Endodermal cell (in vitro differentiated cells): ENCODE data around the gene GET3. TPM values are rescaled to one million over a fixed set of nuclear protein-coding genes. Genes with fewer than 3 reads are reported as not detected.
A peak's percentile ranks its signal among the peaks of the same experiment; 100 is the strongest.

Experiments used
- DNase-seq: peaks from one replicate; pipeline ENCODE4 v3.0.0-alpha.2; 2017
- H3K27ac ChIP-seq: 2 replicates; pipeline ENCODE4 v1.5.1; 2013; ENCODE audit warnings: mild to moderate bottlenecking, low read depth, low read length, moderate library complexity
- H3K27me3 ChIP-seq: 2 replicates; pipeline ENCODE4 v1.6.1; 2013; ENCODE audit warnings: mild to moderate bottlenecking, low read length, moderate library complexity; ENCODE audit not compliant: insufficient read depth, control insufficient read depth, poor library complexity, severe bottlenecking
- H3K36me3 ChIP-seq: 2 replicates; pipeline ENCODE4 v1.7.0; 2013; ENCODE audit warnings: mild to moderate bottlenecking, low read length, moderate library complexity; ENCODE audit not compliant: control insufficient read depth, insufficient read depth
- H3K4me1 ChIP-seq: one replicate; pipeline ENCODE4 v1.7.0; 2013; ENCODE audit warnings: low read length; ENCODE audit not compliant: control insufficient read depth, insufficient read depth
- H3K4me3 ChIP-seq: 2 replicates; pipeline ENCODE4 v1.5.1; 2013; ENCODE audit warnings: mild to moderate bottlenecking, low read length, moderate library complexity
- H3K9ac ChIP-seq: 2 replicates; pipeline ENCODE4 v1.6.1; 2013; ENCODE audit warnings: mild to moderate bottlenecking, low read length, moderate library complexity; ENCODE audit not compliant: poor library complexity, severe bottlenecking; ENCODE audit errors: extremely low read depth
- H3K9me3 ChIP-seq: 2 replicates; pipeline ENCODE4 v1.6.1; 2013; ENCODE audit warnings: mild to moderate bottlenecking, low read length, moderate library complexity; ENCODE audit not compliant: control insufficient read depth
- H3K27ac Mint-ChIP-seq: 2 replicates; pipeline ENCODE4 v1.8.0; 2020; ENCODE audit warnings: mixed read lengths
- H3K27me3 Mint-ChIP-seq: 2 replicates; pipeline ENCODE4 v1.8.0; 2021; ENCODE audit warnings: mild to moderate bottlenecking, mixed read lengths; ENCODE audit not compliant: insufficient read depth
- H3K36me3 Mint-ChIP-seq: 2 replicates; pipeline ENCODE4 v1.8.0; 2020; ENCODE audit warnings: low read depth, mixed read lengths
- H3K4me1 Mint-ChIP-seq: 2 replicates; pipeline ENCODE4 v1.8.0; 2020; ENCODE audit warnings: mixed read lengths
- H3K4me3 Mint-ChIP-seq: 2 replicates; pipeline ENCODE4 v1.8.0; 2020; ENCODE audit warnings: mild to moderate bottlenecking, moderate library complexity, mixed read lengths
- H3K9me3 Mint-ChIP-seq: 2 replicates; pipeline ENCODE4 v1.8.0; 2020; ENCODE audit warnings: mild to moderate bottlenecking, mixed read lengths
- WGBS, 2 experiments: methylation state at CpG; one replicate each; pipeline versions ENCODE4 v1.1.5 to v1.1.7; 2013; ENCODE audit warnings: missing lambda C conversion rate in 2 of 2, mixed read lengths in 1 of 2; ENCODE audit not compliant: insufficient coverage in 1 of 2, insufficient read length in 1 of 2; 5-methylcytosine and 5-hydroxymethylcytosine counted together
- total RNA-seq, 2 donors: library from RNA; stranded (reverse); fragmentation: NEBNext Ultra II Directional in 1 of 2; extraction: Animal tissue kit (Norgen Biotek cat#: 25700) in 1 of 2; gene quantifications; 2 replicates in 1 of 2; 3 replicates in 1 of 2; pipeline ENCODE4 v1.2.1, GENCODE V29; 2021
- TF ChIP-seq, protein P1 (sequence below): fragments of 200-600 bp; sonication (generic); conservative IDR thresholded peaks from 2 replicates; pipeline ENCODE4 v1.5.0; 2021; ENCODE audit warnings: antibody characterized with exemption, mild to moderate bottlenecking

Gene GET3
- total RNA-seq, 2 donors from 2014 or later: 97.8 to 102 TPM

DNA sequence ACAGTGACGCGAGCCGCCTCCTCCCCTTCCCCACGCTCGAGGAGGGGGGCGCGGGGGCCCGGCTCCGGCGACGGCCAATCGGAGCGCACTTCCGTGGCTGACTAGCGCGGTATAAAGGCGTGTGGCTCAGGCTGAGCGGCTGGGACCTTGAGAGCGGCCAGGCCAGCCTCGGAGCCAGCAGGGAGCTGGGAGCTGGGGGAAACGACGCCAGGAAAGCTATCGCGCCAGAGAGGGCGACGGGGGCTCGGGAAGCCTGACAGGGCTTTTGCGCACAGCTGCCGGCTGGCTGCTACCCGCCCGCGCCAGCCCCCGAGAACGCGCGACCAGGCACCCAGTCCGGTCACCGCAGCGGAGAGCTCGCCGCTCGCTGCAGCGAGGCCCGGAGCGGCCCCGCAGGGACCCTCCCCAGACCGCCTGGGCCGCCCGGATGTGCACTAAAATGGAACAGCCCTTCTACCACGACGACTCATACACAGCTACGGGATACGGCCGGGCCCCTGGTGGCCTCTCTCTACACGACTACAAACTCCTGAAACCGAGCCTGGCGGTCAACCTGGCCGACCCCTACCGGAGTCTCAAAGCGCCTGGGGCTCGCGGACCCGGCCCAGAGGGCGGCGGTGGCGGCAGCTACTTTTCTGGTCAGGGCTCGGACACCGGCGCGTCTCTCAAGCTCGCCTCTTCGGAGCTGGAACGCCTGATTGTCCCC, 54.2 kb downstream of the GET3 start, which contains the start of gene JUNB:
JUNB (plus strand) TSS at position 142 of the 706 bp plus-strand sequence; CDS start at position 428, 286 bp downstream.
- peaks cover 11% of the 10 kb centered on the region for H3K4me1 ChIP-seq
- DNase-seq: peak; percentile 94
- Mint-ChIP-seq H3K36me3 (no peaks in the 10 kb centered on the region), H3K27ac (peak within 1 kb of the TSS; percentile 89), H3K4me1 (peaks cover 33% of the 10 kb centered on the region), H3K27me3 (peaks cover 9% of the 10 kb centered on the region), H3K9me3 (no peaks in the 10 kb centered on the region), H3K4me3 (peak within 1 kb of the TSS; percentile 74)
- 0 to 1% methylated on average over 18 to 73 of the region's 73 CpGs for WGBS, 2 experiments
- no peaks in the 10 kb centered on the region for H3K9me3 ChIP-seq
- H3K27ac ChIP-seq: peak within 1 kb of the TSS; percentile 70
- H3K9ac ChIP-seq: peak within 1 kb of the TSS; percentile 89
- TF ChIP-seq, protein P1, sequence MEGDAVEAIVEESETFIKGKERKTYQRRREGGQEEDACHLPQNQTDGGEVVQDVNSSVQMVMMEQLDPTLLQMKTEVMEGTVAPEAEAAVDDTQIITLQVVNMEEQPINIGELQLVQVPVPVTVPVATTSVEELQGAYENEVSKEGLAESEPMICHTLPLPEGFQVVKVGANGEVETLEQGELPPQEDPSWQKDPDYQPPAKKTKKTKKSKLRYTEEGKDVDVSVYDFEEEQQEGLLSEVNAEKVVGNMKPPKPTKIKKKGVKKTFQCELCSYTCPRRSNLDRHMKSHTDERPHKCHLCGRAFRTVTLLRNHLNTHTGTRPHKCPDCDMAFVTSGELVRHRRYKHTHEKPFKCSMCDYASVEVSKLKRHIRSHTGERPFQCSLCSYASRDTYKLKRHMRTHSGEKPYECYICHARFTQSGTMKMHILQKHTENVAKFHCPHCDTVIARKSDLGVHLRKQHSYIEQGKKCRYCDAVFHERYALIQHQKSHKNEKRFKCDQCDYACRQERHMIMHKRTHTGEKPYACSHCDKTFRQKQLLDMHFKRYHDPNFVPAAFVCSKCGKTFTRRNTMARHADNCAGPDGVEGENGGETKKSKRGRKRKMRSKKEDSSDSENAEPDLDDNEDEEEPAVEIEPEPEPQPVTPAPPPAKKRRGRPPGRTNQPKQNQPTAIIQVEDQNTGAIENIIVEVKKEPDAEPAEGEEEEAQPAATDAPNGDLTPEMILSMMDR: peak; percentile 52
- H3K36me3 ChIP-seq: no peaks in the 10 kb centered on the region
- peak within 1 kb of the TSS; percentile 86 for H3K4me3 ChIP-seq
- peaks cover 9% of the 10 kb centered on the region for H3K27me3 ChIP-seq

DNA sequence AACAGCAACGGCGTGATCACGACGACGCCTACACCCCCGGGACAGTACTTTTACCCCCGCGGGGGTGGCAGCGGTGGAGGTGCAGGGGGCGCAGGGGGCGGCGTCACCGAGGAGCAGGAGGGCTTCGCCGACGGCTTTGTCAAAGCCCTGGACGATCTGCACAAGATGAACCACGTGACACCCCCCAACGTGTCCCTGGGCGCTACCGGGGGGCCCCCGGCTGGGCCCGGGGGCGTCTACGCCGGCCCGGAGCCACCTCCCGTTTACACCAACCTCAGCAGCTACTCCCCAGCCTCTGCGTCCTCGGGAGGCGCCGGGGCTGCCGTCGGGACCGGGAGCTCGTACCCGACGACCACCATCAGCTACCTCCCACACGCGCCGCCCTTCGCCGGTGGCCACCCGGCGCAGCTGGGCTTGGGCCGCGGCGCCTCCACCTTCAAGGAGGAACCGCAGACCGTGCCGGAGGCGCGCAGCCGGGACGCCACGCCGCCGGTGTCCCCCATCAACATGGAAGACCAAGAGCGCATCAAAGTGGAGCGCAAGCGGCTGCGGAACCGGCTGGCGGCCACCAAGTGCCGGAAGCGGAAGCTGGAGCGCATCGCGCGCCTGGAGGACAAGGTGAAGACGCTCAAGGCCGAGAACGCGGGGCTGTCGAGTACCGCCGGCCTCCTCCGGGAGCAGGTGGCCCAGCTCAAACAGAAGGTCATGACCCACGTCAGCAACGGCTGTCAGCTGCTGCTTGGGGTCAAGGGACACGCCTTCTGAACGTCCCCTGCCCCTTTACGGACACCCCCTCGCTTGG, 55.0 kb downstream of the GET3 start:
- H3K27me3 Mint-ChIP-seq: peaks cover 9% of the 10 kb centered on the region
- TF ChIP-seq, protein P1: no peak
- H3K27ac ChIP-seq: peak overlapping the region; percentile 70
- peak overlapping the region; percentile 89 for H3K27ac Mint-ChIP-seq
- peaks cover 11% of the 10 kb centered on the region for H3K4me1 ChIP-seq
- peaks cover 9% of the 10 kb centered on the region for H3K27me3 ChIP-seq
- no peaks in the 10 kb centered on the region for H3K36me3 ChIP-seq
- peak overlapping the region; percentile 86 for H3K4me3 ChIP-seq
- peak overlapping the region; percentile 89 for H3K9ac ChIP-seq
- peaks cover 33% of the 10 kb centered on the region for H3K4me1 Mint-ChIP-seq
- H3K4me3 Mint-ChIP-seq: peak overlapping the region; percentile 74
- WGBS, 2 experiments: 0 to 1% methylated on average over 45 to 84 of the region's 84 CpGs
- no peaks in the 10 kb centered on the region for H3K9me3 ChIP-seq
- no peaks in the 10 kb centered on the region for H3K9me3 Mint-ChIP-seq
- peaks cover 2% of the 10 kb centered on the region for H3K36me3 Mint-ChIP-seq
- DNase-seq: peak; percentile 91

DNA sequence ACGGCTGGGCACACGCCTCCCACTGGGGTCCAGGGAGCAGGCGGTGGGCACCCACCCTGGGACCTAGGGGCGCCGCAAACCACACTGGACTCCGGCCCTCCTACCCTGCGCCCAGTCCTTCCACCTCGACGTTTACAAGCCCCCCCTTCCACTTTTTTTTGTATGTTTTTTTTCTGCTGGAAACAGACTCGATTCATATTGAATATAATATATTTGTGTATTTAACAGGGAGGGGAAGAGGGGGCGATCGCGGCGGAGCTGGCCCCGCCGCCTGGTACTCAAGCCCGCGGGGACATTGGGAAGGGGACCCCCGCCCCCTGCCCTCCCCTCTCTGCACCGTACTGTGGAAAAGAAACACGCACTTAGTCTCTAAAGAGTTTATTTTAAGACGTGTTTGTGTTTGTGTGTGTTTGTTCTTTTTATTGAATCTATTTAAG, 55.6 kb downstream of the GET3 start:
- 2 to 3% methylated on average over 5 to 19 of the region's 22 CpGs for WGBS, 2 experiments
- Histone ChIP-seq H3K27me3 (peaks cover 9% of the 10 kb centered on the region), H3K36me3 (no peaks in the 10 kb centered on the region), H3K27ac (no peak overlapping the region), H3K9ac (peak overlapping the region; percentile 89), H3K4me1 (peaks cover 11% of the 10 kb centered on the region), H3K4me3 (peak overlapping the region; percentile 86), H3K9me3 (no peaks in the 10 kb centered on the region)
- peaks cover 4% of the 10 kb centered on the region for H3K36me3 Mint-ChIP-seq
- H3K27me3 Mint-ChIP-seq: peaks cover 9% of the 10 kb centered on the region
- peak overlapping the region; percentile 74 for H3K4me3 Mint-ChIP-seq
- TF ChIP-seq, protein P1: no peak
- peaks cover 33% of the 10 kb centered on the region for H3K4me1 Mint-ChIP-seq
- H3K9me3 Mint-ChIP-seq: no peaks in the 10 kb centered on the region
- no peak overlapping the region for H3K27ac Mint-ChIP-seq
- no peak for DNase-seq
